ENCODE data around the gene SLC12A1.

The SLC12A1 gene

GRCh38 chr15:48205981-48206380, at the start of gene SLC12A1:
SLC12A1 (plus strand) TSS chr15:48206302; CDS start chr15:48207720, 1,418 bp downstream.
- Mint-ChIP-seq H3K9me3 (no peaks in the 10 kb centered on the region), H3K4me1 (no peaks in the 10 kb centered on the region), H3K36me3 (ENCODE audit: low read depth) (no peaks in the 10 kb centered on the region), H3K27ac (peak within 1 kb of the TSS in 1 of 3 experiments; percentile 80), H3K27me3 (ENCODE audit: low read depth) (peaks cover 3% of the 10 kb centered on the region), H3K4me3 (peak within 1 kb of the TSS in 1 of 3 experiments; percentile 82)
- no peak for TF ChIP-seq CTCF (IDR thresholded peaks at IDR 0.05; ENCODE audit: unreplicated experiment in 3 of 3)

- Mint-ChIP-seq H3K9me3 (peaks cover 20% of the 10 kb centered on the region), H3K4me3 (no peak overlapping the region), H3K27me3 (ENCODE audit: low read depth) (no peaks in the 10 kb centered on the region), H3K36me3 (ENCODE audit: low read depth) (peaks cover 70% of the 10 kb centered on the region), H3K27ac (peak overlapping the region in 1 of 3 experiments; percentile 12), H3K4me1 (no peaks in the 10 kb centered on the region)
- no peak for TF ChIP-seq CTCF (IDR thresholded peaks at IDR 0.05; ENCODE audit: unreplicated experiment in 3 of 3)
Measured at GRCh38 chr15:48168616-48169015, 37.5 kb upstream of the SLC12A1 start.

GRCh38 chr15:48170981-48171380, 35.1 kb upstream of the SLC12A1 start:
- TF ChIP-seq CTCF (IDR thresholded peaks at IDR 0.05; ENCODE audit: unreplicated experiment in 3 of 3): no peak
- no peaks in the 10 kb centered on the region for H3K27me3 Mint-ChIP-seq (ENCODE audit: low read depth)
- H3K27ac Mint-ChIP-seq: no peak overlapping the region
- H3K4me3 Mint-ChIP-seq: no peak overlapping the region
- H3K4me1 Mint-ChIP-seq: no peaks in the 10 kb centered on the region
- peaks cover 28% of the 10 kb centered on the region for H3K9me3 Mint-ChIP-seq
- peaks cover 70% of the 10 kb centered on the region for H3K36me3 Mint-ChIP-seq (ENCODE audit: low read depth)

- peaks cover 16% of the 10 kb centered on the region for H3K4me1 Mint-ChIP-seq
- H3K36me3 Mint-ChIP-seq (ENCODE audit: low read depth): peaks cover 49% of the 10 kb centered on the region
- H3K27me3 Mint-ChIP-seq (ENCODE audit: low read depth): no peaks in the 10 kb centered on the region
- H3K9me3 Mint-ChIP-seq: peaks cover 28% of the 10 kb centered on the region
- peak overlapping the region in 2 of 3 experiments; percentile 3 to 25 for H3K4me3 Mint-ChIP-seq
- no peak for TF ChIP-seq CTCF (IDR thresholded peaks at IDR 0.05; ENCODE audit: unreplicated experiment in 3 of 3)
- no peak overlapping the region for H3K27ac Mint-ChIP-seq
Measured at GRCh38 chr15:48175126-48175525, 31.0 kb upstream of the SLC12A1 start.

- TF ChIP-seq CTCF (IDR thresholded peaks at IDR 0.05; ENCODE audit: unreplicated experiment in 3 of 3): no peak
- H3K4me3 Mint-ChIP-seq: peak overlapping the region; percentile 94 to 97 (median 94)
Measured at GRCh38 chr15:48176112-48176511, 30.0 kb upstream of the SLC12A1 start.

GRCh38 chr15:48176957-48177356, 29.1 kb upstream of the SLC12A1 start:
- peaks cover 37% of the 10 kb centered on the region for H3K36me3 Mint-ChIP-seq (ENCODE audit: low read depth)
- H3K27me3 Mint-ChIP-seq (ENCODE audit: low read depth): no peaks in the 10 kb centered on the region
- peaks cover 16% of the 10 kb centered on the region for H3K4me1 Mint-ChIP-seq
- peak overlapping the region; percentile 94 to 97 (median 94) for H3K4me3 Mint-ChIP-seq
- H3K27ac Mint-ChIP-seq: peak overlapping the region; percentile 98 to 99 (median 98)
- no peak for TF ChIP-seq CTCF (IDR thresholded peaks at IDR 0.05; ENCODE audit: unreplicated experiment in 3 of 3)
- peaks cover 22% of the 10 kb centered on the region for H3K9me3 Mint-ChIP-seq

More at GRCh38 chr15:48176112-48176511, 30.0 kb upstream of the SLC12A1 start:
- Mint-ChIP-seq H3K4me1 (peaks cover 16% of the 10 kb centered on the region), H3K27me3 (ENCODE audit: low read depth) (no peaks in the 10 kb centered on the region), H3K36me3 (ENCODE audit: low read depth) (peaks cover 44% of the 10 kb centered on the region), H3K27ac (peak overlapping the region in 1 of 3 experiments; percentile 46), H3K9me3 (peaks cover 25% of the 10 kb centered on the region)

Measured in nephron (organoid).